HG03469 (cell line): Measurements from ENCODE around the gene ZNF740.
"Not testable (repeated sequence)": the region's sequence is repeated elsewhere in the genome, so short reads cannot be mapped to it uniquely, and the experiment has no call there.

Experiments
- ATAC-seq: cut with Tn5 transposase; IDR thresholded peaks from one replicate; pipeline ENCODE4 v1.9.1; 2021; ENCODE audit warnings: mild to moderate bottlenecking, moderate library complexity, moderate number of reproducible peaks; ENCODE audit not compliant: unreplicated experiment

The ZNF740 gene, protein sequence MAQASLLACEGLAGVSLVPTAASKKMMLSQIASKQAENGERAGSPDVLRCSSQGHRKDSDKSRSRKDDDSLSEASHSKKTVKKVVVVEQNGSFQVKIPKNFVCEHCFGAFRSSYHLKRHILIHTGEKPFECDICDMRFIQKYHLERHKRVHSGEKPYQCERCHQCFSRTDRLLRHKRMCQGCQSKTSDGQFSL

DNA sequence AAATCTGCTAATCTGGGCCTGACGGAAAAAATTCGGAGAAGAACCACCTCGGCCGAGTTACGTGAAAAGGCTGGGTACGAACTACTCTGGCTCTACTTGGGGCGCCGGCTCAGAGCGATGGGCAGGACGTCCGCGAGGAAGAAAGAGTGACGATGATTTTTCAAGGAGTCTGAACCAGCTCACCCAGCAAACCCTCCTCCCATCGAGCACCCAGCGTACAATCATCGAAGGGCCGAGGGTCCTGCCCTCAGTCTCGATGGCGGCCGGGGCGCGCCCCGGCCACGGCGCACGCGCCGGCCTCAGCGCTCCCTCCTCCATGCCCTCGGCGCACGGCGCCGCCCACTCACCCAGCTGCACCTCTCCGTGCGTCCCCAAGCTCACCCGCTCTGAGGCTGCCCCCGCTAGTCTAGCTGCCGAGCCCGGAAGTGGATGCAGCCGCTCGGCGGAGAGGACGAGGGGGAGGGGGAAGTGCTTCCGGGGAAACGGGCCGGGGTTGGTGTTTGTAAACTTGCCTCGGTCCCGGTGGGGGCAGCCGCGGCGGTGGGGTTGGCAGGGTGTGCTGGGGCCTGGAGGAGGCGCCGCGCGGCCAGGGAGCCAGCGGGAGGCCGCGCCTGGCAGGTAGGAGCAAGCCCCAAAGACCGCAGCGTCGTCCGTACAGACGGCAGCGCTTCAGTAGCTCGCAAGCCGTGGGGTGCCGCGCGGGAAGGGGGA is at the start of gene ZNF740, which contains the start of gene CSAD:
Gene ZNF740 (plus strand): TSS at position 503 of the 711 bp plus-strand sequence. CDS start 1,262 bp downstream, outside the sequence.
Gene CSAD (minus strand): TSS at position 706 of the 711 bp plus-strand sequence. CDS start 7,455 bp downstream, outside the sequence.
- ATAC-seq: peak; percentile 78

DNA sequence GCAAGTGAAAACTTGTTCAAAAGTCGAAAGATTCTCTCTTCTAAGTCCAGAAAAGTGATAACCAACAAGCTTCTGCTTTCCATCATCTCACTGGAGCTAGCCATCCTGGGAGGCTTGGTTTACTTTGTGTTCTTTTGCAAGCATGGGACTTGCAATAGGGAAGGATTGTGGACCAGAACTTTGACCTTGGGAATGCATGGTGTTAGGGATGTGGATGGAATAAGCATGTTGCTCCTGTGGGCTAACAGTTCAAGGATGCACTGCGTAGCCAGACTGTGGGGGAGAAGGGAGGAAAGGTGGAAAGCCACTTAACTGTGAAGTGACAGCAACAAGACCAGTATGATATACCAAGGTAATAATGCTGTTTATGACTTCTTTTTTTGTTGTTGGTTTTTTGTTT is 48.7 kb upstream of the ZNF740 start:
- no peak for ATAC-seq

DNA sequence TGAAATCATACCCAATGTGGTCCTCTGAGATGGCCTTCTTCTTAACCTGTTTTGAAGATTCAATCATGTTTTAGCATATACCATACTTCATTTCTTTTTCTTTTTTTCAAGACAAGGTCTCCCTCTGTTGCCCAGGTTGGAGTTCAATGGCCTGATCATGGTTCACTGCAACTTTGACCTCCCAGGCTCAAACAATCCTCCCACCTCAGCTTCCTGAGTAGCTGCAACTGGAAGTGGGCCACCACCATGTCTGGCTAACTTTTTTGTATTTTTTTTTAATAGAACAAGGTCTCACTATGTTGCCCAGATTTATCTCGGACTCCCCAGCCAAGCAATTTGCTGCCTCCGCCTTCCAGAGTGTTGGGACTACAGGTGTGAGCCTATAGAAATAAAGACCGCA is 46.8 kb upstream of the ZNF740 start:
- ATAC-seq: no peak

DNA sequence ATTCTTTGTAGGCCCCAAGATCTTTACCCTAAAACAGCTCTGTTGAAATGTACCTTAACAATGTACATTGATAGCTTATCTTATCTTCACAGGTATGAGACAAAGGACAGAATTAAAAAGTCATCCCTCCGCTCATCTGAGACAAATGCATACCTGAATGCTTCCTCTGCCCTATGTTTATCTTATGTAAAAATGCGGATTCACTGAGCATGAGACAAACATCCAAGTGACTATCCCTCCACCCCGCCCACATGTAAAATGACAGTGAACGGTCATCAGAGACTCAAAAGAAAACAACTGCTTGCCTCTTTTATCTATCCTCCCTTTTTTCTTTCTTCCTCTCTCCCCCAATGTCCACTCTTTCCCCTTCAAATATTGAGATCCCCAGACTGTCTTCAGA is 37.2 kb upstream of the ZNF740 start:
- ATAC-seq: no peak

DNA sequence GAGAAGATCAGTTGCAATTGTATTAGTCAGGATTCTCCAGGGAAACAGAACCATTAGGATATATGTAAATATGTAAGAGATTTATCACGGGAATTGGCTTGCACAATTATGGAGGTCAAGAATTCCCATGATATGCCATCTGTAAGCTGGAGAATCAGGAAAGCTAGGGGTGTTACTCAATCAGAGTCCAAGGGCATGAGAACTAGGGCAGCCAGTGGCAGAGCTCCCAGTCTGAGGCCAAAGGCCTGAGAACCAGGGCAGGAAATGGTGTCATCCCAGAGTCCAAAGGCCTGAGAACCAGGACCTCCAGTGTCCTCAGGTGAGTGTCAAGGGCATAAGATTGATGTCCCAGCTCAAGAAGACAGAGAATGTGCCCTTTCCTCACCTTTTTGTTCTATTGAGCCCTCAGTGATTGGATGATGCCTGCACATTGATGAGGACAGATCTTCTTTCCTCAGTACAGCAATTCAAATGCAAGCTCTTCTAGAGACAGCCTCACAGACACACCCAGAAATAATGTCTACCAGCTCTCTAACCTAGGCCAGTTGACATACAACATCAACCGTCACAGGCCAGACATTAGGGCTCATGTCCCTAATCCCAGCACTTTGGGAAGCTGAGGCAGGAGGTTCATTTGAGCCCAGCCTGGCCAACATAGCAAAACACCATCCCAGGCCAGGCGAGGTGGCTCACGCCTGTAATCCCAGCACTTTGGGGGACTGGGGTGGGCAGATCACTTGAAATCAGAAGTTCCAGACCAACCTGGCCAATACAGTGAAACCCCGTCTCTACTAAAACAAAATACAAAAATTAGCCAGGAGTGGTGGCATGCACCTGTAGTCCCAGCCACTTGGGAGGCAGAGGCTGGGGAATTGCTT is 34.9 kb upstream of the ZNF740 start:
- ATAC-seq: no peak

DNA sequence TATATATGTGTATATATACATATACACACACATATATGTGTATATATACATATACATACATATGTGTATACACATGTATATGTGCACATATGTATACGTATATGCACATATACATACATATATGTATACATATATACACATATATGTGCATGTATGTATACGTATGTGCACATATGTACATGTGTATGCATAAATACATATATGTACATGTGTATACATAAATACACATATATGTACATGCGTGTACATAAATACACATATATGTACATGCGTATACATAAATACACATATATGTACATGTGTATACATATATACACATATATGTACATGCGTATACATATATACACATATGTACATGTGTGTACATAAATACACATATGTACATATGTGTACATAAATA is 33.3 kb upstream of the ZNF740 start:
- no peak for ATAC-seq

DNA sequence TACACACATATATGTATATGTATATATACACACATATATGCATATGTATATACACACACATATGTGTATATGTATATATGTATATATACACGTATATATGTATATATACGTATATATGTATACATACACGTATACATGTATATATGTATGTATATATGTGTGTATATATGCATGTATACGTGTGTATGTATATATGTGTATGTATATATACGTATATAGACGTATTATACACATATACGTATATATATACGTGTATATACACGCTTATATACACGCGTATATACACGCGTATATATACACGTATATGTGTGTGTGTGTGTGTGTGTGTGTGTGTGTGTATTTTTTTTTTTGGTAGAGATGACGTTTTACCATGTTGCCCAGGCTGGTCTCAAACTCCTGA is 32.9 kb upstream of the ZNF740 start:
- no peak for ATAC-seq

DNA sequence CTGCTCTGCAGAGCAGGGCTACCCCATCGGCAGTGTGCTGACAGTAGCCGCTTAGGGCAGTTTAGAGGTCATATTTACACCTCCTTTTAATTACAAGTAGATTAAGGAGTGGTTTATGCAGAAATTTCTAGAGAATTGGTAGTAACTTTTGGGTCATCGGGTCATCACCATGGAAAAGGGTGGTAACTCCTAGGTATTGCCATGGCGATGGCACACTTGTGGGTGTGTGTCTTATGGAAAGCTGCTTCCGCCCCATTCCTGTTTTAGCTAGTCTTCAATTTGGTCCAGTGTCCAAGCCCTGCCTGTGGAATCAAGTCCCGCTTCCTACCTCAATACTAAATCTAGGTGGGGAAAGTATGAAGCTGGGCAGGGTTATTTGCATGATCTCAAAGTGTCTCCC is 29.5 kb upstream of the ZNF740 start:
- no peak for ATAC-seq

DNA sequence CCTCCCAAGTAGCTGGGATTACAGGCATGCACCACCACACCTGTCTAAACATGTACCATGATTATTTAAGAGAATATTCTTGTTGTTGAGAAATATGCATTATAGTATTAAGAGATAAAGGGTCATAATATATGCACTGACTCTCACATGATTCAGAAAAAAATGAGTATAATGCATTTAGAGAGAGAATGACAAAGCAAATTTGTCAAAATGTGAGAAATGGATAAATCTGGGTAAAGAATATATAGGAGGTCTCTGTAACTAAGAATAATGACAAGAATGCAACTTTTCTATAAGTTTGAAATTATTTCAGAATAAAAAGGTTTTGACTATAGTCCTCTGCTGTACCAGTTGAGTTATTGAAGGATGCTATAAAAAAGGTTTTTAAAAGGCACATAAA is 28.1 kb upstream of the ZNF740 start:
- no peak for ATAC-seq

DNA sequence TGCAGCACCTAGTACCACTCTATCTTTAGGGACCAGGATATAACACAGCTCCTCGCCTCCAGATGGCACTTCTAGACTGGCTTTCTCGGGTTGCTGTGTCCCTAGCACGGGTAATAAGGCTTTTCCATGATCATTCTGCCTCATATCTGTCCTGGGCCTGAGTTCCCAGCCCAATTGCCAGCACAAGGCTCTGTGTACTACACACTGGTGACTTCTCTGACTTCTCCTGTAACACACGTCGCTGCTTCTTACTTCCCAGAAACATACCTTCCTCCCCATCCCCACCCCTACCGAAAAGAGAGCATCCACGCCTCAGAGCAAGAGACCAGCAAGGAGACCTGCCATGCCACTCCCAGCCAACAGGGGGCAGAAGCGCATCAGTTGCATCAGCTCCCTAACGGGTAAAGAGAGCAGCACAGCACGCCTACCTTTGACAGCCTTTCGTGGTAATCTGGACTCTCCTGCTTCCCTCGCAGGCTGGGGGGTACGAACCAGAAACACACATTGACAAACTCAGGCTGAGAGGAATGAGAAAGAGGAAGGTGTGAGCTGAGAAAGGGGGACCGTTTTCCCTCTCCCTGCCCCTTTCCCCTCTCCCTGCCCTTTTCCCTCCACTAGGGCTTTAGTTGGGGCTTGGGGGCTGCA is 21.2 kb upstream of the ZNF740 start:
- no peak for ATAC-seq

DNA sequence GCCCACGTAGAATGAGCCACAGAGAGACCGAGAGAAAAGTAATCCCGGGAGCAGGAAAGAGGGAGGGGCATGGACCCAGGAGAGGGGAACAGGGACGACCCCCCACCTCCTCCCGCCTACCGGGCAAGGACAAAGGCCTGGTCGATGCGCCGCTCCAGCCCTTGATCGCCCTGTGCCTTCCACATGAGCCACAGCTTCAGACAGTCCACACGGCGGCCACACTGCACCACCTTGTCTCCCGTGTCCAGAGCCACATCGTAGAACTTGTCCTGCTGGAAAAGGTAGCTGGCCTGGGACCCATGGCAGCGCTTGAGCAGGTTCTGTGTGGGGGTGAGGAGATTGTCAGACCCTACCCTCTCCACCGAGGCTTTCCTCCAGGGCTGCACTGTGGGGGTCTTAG is 20.5 kb upstream of the ZNF740 start:
- ATAC-seq: no peak

DNA sequence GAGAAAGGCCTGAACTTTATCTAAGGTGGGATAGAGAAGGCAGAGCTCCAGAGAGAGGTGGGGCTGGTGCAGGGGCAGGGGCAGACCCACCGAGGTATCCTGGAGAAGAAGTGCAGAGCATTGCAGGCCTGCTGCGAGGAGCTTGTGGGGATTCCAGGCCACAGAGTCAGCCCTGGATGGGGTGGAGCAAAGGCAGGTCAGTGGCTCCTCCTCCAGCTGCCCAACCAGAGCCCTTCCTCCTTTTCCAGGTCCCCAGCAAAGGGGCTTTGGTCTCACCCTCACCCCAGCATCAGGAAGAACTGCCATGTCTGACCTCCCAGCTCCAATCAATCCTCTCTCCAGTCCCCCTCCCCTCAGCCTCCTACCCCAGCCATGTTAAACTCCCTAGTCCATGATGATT is 19.8 kb upstream of the ZNF740 start:
- no peak for ATAC-seq

DNA sequence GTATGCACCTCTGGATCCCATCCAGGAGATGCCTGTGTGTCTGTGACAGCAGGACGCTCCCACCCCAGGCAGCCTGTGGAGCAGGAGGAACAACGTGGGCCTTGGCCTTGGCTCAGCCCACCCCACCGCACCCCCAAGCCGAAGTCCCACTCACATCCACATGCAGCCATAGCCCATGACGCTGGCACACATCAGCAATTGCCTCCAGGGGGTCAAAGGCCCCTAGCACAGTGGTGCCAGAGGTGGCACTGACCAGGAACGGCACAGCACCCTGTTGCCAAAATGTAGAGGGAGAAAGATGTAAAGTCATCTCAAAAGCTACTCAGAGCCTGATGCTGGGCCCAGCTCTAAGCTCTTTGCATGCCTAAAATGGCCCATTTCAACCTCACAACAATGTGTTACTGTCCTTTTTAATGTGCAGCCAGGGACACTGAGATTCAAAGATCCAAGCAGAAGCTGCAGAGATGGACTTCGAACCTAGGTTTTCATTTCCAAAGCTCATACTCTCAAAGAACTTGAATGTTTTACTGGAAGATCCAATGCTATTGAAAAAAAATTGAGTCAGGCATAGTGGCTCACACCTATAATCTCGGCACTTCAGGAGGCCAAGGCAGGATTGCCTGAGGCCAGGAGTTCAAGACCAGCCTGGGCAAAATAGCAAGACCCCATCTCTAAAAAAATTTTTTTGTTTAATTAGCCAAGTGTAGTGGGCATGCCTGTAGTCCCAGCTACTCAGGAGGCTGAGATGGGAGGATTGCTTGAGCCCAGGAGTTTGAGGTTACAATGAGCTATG is 19.2 kb upstream of the ZNF740 start:
- no peak for ATAC-seq

DNA sequence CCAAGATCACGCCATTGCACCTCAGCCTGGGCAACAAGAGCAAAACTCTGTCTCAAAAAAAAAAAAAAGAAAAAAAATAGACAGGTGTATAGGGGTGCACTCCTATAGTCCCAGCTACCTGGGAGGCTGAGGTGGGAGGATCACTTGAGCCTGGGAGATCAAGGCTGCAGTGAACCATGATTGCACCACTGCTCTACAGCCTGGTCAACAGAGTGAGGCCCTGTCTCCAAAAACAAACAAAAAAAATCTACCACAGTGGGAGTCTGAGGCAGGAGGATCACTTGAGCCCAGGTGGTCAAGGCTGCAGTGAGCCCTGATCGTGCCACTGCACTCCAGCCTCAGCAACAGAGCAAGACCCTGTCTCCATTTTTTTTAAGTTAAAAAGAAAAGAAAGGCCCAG is 17.5 kb upstream of the ZNF740 start:
- ATAC-seq: not testable (repeated sequence)

DNA sequence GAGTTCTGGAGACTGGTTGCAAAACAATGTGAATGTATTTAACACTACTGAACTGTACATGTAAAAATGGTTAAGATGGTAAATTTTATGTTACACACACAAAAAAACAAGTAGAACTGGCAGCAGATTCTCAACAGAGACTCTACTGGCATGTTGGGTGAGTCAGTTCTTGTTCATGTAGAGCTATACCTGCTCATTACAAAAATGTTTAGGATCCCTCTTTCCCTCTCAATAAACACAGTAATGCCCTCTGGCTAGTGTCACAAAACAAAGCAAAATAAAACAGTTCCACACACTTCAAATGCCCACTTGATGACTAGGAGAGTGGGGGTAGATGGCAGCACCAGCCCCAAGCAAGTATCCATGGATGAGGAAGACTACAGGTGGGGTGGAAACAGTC is 13.7 kb upstream of the ZNF740 start:
- ATAC-seq: no peak

DNA sequence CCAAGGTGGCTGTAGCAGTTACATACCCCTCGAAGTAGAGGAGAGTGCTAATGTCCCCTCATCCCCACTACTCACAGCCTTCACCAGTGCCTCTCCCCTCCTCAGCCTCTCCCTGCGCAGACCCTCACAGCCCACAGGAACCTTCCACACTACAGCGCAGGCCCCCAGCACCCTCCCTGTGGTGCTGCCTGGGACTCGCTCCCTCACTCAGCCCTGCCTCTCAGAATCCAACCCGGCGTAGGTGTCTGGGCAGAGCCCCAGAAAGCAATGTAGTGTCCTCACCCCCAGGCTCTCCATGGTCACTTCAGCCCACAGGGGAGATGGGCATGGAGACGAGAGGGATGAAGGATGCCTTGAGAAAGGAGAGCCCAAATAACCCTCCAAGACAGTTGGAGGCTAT is 10.9 kb upstream of the ZNF740 start:
- no peak for ATAC-seq

DNA sequence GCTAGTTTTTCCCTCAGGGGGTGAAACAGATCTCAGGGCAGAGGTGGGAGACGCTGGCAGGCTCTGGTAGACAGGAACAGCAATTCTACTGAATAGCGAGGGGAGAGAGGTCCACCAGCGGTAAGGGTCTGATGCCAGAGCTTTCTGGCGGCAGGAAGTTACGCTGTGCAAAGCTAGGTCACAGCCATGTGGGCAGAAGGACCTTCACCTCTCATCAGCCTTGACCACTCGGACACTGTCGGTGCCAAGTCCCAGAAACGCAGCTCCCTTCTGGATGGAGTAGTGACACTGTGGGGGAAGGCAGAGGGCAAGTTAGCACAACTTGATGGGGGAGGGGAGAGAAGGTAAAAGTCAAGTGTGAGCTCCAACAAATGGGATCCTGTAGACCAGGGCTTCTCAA is 10.3 kb upstream of the ZNF740 start:
- no peak for ATAC-seq

DNA sequence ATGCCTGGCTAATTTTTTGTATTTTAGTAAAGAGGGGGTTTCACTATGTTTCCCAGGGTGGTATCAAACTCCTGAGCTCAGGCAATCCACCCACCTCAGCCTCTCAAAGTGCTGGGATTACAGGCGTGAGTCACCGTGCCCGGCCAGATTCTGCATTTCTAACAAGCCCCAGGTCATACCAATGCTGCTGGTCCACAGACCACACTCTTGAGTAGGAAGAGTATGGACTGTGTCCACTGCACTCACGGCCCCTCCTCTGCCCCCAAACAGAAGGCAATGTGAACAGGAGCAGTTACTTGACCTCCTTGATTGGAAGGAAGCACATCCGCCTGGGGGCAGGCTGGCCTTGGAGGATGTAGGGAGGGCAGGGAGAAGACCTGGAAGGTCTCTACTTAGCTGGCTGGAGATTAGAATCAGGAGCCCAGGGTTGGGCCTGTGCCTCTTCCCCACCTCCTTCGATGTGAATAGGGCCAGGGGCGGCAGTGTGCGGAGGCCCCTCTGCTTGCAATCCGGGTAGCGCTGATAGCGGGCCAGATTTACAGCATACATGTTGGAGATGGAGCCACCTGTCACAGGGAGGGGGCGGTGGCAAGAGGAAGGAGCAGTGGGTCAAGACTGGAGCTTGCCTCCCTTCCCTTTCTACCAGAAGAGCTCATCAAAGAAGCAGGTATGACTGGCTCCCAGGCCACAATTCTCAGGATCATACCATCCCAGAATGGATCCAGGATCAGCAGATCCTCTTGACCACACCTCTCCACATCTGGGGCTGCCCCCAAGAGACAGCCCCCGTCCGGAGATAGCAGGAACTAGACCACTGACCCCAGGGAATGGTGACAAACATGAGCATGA is 9.4 kb upstream of the ZNF740 start:
- ATAC-seq: no peak

DNA sequence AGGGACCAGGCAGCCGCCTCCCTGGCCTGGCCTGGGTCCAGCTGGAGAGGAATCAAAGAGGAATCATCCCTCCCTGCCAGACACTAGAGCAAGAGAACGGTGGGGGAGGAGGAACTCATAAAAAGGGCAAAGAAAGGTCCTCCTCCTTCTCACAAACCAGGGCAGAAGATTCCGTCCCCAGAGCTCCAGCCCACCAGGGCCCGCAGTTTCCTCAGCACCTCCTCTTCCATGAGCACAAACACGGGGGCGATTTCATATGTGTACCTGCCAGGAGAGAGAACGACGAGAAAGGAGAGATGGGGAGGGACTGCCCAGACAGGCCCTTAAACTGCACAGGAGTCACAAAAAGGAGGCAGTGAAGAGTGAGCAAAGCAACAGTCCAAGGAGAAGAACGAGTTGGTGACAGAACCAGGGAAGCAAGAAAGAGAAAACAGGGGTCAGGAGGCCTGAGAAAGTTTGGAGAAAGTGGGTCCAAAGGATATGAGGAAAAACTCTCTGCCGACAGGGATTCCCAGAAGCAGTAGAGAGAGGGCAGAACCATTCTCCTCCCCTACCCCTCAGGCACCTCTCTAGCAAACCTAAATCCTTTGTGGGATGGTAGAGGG is 8.7 kb upstream of the ZNF740 start:
- no peak for ATAC-seq
